Right forelimb (tissue), 1 donor: Measurements from ENCODE around the gene TMC1.

ENCODE experiments used
- DNase-seq: peaks from one replicate; pipeline ENCODE4 v3.0.0-alpha.2; 2018

The TMC1 gene

DNA sequence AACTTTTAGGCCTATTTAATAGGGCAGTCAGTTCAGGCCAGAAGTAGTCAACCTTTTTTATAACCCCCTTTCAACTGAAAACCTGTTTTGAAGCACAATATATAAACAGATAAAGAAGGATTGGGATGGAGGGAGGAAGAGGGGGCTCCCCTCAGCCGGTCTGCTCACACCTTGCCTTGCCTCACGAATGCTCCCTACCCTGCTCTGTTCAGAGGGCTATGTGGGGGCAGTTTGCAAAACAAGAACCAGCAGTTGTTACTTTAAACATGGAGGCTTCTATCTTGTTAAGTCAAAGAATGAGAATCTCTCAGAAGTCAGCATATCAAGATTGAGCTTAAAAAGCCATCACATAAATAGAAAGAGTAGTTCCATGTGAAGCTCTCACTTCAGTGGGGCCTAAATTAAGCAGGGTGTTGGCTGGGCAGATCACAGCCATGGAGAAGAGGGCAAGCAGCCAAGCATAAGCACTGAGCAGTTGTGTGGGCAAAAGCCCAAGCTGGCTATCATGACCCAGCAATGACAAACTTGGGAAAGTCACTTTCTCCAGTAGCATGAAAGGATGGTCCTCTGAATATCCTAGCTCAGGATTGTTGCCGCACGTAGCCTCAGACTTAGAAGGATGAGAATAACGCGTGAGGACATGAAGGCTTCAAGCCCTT, 360.8 kb downstream of the TMC1 start:
- DNase-seq, result no peak

DNA sequence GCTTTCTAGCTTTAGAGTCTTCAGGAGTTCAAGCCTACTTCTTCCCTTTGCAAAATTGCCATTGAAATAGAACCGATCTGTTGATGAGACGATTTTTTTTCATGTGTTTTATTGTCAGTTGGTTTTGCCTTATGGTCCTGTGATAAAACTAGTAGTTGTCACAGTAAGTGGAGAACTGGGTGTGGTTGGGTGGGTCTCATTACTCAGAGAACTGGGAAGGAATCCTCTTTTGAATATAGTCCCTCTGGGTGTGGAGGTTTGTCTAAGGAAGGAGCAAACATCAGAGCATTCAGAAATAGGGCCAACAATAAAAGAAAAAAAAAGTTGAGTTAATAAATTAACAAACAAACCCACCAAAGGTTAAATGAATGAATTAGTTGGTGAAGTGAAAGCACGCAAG, 362.5 kb downstream of the TMC1 start:
- no peak for DNase-seq

DNA sequence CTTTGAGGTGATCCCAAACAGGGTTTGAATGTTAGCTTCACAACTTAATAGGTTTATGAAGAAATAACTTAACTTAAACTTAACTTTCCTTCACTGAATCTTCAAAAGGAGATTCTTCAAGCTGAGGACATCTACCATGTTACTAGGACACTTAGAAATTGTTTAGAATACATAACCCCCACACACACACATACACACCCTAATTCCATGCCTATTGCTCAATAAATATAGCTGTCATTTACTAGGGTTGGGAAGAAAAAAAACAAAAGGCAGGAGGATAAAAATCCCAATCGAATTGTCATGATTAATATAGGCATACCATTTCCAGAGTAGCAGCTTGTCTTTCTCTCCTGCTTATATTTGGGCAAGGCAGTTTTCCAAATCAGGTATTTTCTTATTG, 363.1 kb downstream of the TMC1 start:
- no peak for DNase-seq
